ENCODE results near the gene FAM186B. TPM values are rescaled to one million over a fixed set of nuclear protein-coding genes. Genes with fewer than 3 reads are reported as not detected.

The FAM186B gene
- total RNA-seq, 3 donors from 2014 or later, result 0.59 to 0.98 (median 0.96) TPM

DNA sequence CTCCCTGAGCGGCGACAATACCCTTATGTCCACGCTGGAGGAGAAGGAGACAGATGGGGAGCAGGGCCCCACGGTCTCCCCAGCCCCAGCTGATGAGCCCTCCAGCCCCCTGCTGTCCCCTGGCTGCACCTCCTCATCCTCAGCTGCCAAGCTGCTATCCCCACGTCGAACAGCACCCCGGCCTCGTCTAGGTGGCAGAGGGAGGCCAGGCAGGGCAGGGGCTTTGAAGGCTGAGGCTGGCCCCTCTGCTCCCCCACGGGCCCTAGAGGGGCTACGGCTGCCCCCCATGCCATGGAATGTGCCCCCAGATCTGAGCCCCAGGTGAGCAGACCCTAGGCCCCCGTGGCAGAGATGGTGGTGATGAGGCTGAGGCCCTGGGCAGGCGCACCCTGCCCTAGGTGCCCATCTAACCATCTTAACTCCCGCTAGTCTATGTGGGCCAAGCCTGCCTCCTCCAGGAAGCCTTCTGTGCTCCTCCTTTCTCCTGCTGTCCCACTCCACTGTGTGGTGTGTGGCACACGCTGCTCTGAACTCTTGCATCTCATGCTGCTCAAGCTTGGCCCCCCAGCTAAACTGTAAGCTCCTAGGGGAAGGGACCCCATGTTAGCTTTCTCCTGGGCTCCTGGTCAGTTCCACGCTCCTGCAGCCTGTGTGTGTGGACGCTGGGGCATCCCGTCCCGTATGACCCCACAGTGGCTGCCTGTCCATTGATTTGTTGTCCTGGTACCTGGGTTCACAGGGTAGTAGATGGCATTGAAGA is 49.6 kb downstream of the FAM186B start:
- intact Hi-C loops (cut with DNase I; ENCODE audit: low total_unique reads), result no loop called here
- peaks cover 9% of the 10 kb centered on the region for H3K36me3 ChIP-seq

DNA sequence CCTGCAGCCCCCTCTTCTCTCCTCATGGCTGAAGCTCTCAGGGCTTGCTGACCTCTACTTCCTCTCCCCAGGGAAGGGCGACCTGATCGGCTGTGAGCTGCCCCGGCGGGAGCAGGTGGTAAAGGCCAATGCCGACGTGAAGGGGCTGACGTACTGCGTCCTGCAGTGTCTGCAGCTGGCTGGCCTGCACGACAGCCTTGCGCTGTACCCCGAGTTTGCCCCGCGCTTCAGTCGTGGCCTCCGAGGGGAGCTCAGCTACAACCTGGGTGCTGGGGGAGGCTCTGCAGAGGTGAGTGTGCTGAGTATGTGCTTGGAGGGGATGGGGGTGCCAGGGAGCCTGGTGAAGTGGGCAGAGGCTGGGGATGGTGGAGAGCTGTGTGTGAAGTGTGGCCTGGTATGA is 51.2 kb downstream of the FAM186B start:
- Histone ChIP-seq H3K4me1 (no peaks in the 10 kb centered on the region), H3K27me3 (no peaks in the 10 kb centered on the region), H3K4me3 (no peak overlapping the region), H3K9me3 (no peaks in the 10 kb centered on the region), H3K36me3 (no peaks in the 10 kb centered on the region), H3K27ac (no peak overlapping the region)
- intact Hi-C loops (cut with DNase I; ENCODE audit: low total_unique reads), result no loop called here
- no peak for TF ChIP-seq POLR2AphosphoS5 (IDR thresholded peaks at IDR 0.05)
- TF ChIP-seq POLR2A (IDR thresholded peaks at IDR 0.05), result no peak
- TF ChIP-seq, protein P1, sequence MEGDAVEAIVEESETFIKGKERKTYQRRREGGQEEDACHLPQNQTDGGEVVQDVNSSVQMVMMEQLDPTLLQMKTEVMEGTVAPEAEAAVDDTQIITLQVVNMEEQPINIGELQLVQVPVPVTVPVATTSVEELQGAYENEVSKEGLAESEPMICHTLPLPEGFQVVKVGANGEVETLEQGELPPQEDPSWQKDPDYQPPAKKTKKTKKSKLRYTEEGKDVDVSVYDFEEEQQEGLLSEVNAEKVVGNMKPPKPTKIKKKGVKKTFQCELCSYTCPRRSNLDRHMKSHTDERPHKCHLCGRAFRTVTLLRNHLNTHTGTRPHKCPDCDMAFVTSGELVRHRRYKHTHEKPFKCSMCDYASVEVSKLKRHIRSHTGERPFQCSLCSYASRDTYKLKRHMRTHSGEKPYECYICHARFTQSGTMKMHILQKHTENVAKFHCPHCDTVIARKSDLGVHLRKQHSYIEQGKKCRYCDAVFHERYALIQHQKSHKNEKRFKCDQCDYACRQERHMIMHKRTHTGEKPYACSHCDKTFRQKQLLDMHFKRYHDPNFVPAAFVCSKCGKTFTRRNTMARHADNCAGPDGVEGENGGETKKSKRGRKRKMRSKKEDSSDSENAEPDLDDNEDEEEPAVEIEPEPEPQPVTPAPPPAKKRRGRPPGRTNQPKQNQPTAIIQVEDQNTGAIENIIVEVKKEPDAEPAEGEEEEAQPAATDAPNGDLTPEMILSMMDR (IDR thresholded peaks at IDR 0.05), result no peak
- no peak for DNase-seq (ENCODE audit: low spot score in 2 of 2)

More for the DNA sequence above, 49.6 kb downstream of the FAM186B start:
- H3K27ac ChIP-seq, result no peak overlapping the region
- H3K4me1 ChIP-seq, result no peaks in the 10 kb centered on the region
- no peaks in the 10 kb centered on the region for H3K27me3 ChIP-seq
- no peak for DNase-seq (ENCODE audit: low spot score in 2 of 2)
- no peaks in the 10 kb centered on the region for H3K9me3 ChIP-seq
- no peak for TF ChIP-seq POLR2AphosphoS5 (IDR thresholded peaks at IDR 0.05)
- TF ChIP-seq POLR2A (IDR thresholded peaks at IDR 0.05), result no peak
- TF ChIP-seq, protein P1 (IDR thresholded peaks at IDR 0.05), result no peak
- no peak overlapping the region for H3K4me3 ChIP-seq

DNA sequence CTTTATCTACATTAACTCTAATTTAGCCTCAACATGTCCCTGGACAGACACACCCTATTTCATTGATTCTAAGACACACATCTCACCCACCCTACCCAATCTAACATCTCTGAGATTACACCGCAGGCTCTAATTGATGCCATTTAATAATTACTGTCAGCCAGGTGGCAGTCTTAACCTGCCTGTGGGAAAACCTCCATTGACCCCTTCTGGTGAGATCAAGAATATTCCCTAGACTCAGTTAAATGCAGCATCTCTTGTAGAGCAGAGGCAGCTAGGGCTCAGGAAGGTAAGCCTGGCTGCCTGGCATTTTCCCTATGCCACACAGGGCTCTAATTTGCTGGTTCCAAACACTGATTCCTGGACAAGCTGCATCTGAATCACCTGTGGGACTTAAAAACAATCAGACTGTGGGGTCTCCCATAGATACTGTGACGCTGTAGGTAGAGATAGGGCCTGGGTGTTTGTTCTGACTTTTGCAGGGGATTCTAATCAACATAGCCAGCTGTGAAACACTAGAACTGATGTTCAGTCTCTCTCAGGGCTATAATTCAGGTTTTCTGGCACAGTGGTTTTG is 51.8 kb downstream of the FAM186B start:
- H3K27ac ChIP-seq, result no peak overlapping the region
- intact Hi-C loops (cut with DNase I; ENCODE audit: low total_unique reads), result no loop called here
- no peak for TF ChIP-seq POLR2A (IDR thresholded peaks at IDR 0.05)
- TF ChIP-seq, protein P1 (IDR thresholded peaks at IDR 0.05), result peak in 2 of 3 donors; percentile 19 to 51
- no peak for TF ChIP-seq POLR2AphosphoS5 (IDR thresholded peaks at IDR 0.05)

DNA sequence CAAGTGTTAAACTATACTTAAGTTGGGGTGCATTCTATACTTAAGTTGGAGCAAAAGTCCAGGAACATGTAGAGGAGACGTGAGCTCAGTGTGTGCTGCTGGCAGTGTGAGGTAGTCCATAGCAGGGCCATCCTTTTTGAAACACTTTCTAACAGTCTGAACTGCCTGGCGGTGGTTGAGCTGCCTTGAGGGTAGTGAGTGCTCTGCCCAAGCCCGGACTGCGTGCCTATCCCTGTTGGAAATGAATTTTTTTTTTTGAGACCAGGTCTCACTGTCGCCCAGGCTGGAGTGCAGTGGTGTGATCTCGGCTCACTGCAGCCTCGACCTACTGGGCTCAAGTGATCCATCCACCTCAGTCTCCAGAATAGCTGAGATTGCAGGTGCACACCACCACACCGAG is 52.5 kb downstream of the FAM186B start:
- no peak overlapping the region for H3K27ac ChIP-seq
- intact Hi-C loops (cut with DNase I; ENCODE audit: low total_unique reads), result no loop called here

More for the DNA sequence above, 51.8 kb downstream of the FAM186B start:
- H3K4me3 ChIP-seq, result no peak overlapping the region
- DNase-seq (ENCODE audit: low spot score in 2 of 2), result no peak
- H3K9me3 ChIP-seq, result no peaks in the 10 kb centered on the region
- H3K27me3 ChIP-seq, result no peaks in the 10 kb centered on the region
- no peaks in the 10 kb centered on the region for H3K36me3 ChIP-seq
- H3K4me1 ChIP-seq, result peaks cover 0 to 2% of the 10 kb centered on the region in 2 donors

More for the DNA sequence above, 52.5 kb downstream of the FAM186B start:
- DNase-seq (ENCODE audit: low spot score in 2 of 2), result no peak
- TF ChIP-seq POLR2A (IDR thresholded peaks at IDR 0.05) (no peak), POLR2AphosphoS5 (IDR thresholded peaks at IDR 0.05) (no peak)
- TF ChIP-seq, protein P1 (IDR thresholded peaks at IDR 0.05), result no peak
- Histone ChIP-seq H3K4me1 (peaks cover 0 to 9% of the 10 kb centered on the region in 2 donors), H3K9me3 (no peaks in the 10 kb centered on the region), H3K4me3 (no peak overlapping the region), H3K27me3 (no peaks in the 10 kb centered on the region), H3K36me3 (no peaks in the 10 kb centered on the region)
